Measurements from ENCODE around the gene KAT14.
"Not testable (repeated sequence)": the region's sequence is repeated elsewhere in the genome, so short reads cannot be mapped to it uniquely, and the experiment has no call there.

The KAT14 gene

GRCh38 chr20:18226741-18227140 is 89.1 kb downstream of the KAT14 start:
- DNase-seq = not testable (repeated sequence)

- no peak for DNase-seq
These were observed 95.8 kb downstream of the KAT14 start for GRCh38 chr20:18233408-18233943.
